NCI-H146 treated with DMSO at 0.1 percent for 48 hours (cell line): Measurements from ENCODE around the gene EXD3.
A peak's percentile ranks its signal among the peaks of the same experiment; 100 is the strongest.

Source experiments
- DNase-seq: peaks from one replicate; lab custom pipeline; 2025; ENCODE audit not compliant: unreplicated experiment; lab: John Stamatoyannopoulos, UW

Gene EXD3

DNA sequence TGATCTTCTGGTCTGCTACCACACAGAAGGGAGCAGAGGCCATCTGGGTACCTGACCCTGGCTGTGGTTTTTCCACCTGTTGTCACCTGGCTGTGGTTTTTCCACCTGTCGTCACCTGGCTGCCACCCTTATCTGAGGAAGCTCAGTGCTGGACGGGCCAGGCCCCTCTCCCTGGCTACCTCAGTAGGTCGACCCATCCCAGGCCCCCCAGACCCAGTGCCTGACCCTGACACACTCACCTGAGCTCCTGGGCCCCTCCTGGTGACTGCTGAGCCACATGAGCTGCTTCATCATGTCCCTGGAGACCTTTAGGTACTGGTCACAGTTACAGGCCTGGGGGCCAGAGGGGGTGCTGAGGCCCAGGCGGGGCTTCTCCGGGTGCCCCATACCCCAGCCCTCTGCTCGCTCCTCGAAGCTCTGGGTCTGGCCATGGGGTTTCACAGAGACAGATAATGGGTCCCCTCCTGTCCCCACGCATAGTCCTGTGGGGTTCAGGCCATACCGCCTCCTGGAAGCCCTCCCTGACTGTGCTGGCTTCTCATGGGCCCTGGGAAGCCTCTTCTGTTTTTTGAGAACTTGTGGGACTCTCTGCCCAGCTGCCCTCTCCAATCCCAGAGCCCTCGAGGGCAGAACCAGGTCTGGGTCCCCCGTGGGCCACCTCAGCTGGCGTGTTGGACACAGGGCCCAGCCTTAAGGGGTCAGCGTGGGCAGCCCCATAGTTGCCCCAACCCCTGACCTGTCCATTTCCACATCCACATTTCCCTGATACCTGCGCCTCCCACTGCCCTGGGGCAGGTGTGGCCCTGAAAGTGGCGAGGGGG, 113.4 kb downstream of the EXD3 start:
- no peak for DNase-seq

DNA sequence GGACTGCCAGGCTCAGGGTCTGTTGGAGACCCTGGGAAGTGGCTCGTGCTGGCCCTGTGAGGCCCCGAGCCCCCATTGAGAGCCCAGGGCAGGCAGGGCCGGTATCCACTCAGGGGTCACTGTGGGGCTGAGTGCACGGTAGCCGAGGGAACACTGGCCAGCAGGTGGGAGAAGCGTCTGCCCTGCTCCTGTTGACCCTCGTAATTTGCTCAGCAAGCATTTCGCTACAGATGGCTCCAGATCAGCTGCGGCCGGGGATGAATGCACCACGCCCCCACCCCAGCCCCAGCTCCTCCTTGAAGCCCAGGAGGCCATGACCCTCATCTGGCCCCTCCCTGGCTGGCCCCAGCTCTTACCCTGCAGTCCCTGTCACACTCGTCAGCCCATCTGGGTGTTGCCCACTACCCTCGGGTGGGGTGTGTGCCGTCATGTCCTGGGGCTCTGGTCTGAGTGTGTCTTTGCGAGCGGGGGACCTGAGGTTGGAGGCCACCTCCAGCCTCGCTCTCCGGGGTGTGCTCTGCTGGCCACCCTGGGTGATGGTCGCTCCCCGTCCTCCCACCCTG, 114.8 kb downstream of the EXD3 start:
- peak; percentile 34 for DNase-seq

DNA sequence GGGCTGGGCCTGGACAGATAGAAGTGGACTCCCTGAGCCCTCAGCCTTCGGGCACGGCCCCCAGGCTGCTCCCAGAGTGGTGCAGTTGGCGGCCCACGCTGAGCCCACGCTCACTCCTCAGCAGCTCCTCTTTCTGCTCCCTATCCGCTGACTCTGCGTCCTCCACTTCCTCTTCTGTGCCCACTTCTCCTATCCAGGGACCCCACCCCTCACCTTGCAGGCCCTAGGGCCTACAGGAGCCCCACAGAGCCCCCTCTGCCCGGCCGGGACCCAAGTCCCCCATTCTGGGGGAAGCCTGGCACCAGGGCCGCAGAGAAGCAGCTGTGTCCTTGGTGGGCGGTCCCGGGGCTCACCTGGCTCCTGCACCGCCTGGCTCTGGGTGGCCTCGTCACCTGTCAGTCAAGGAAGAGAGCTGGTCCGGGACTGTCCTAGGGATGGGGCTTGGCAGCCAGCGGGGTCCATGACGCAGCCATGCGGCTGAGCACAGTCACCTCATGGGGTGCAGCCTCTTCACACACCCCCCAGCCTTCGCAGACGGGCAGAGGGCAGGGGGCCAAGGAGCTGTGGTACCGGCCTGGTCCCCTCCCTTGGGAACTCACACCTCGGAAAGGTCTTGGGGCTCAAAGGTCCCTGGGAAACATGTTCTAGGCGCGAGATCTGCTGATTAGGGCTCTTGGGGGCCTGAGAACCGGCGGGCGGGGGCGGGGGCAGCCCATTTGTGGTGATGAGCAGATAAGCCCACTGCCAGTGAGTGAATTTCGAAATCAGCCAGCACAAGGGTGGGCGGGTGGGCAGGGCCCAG, 115.5 kb downstream of the EXD3 start:
- no peak for DNase-seq

DNA sequence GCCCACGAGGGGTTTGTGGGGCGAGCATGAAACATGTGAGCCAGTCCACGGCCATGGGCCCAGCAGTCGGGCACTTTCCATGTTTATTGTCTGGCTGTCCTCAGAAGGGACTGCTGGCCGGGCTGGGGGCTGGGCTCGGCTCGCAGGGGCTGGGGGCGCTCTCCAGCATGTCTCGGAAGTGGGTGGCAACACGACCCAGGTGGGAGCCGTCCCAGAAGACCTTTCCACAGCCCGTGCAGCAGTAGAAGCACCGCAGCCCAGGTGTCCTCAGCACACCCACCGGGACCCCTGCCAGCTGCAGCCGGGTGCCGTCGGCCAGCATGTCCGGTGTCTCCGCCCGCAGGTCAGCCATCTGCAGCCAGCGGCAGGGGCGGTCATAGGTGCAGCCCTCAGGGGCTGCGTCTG, 116.1 kb downstream of the EXD3 start:
- no peak for DNase-seq

DNA sequence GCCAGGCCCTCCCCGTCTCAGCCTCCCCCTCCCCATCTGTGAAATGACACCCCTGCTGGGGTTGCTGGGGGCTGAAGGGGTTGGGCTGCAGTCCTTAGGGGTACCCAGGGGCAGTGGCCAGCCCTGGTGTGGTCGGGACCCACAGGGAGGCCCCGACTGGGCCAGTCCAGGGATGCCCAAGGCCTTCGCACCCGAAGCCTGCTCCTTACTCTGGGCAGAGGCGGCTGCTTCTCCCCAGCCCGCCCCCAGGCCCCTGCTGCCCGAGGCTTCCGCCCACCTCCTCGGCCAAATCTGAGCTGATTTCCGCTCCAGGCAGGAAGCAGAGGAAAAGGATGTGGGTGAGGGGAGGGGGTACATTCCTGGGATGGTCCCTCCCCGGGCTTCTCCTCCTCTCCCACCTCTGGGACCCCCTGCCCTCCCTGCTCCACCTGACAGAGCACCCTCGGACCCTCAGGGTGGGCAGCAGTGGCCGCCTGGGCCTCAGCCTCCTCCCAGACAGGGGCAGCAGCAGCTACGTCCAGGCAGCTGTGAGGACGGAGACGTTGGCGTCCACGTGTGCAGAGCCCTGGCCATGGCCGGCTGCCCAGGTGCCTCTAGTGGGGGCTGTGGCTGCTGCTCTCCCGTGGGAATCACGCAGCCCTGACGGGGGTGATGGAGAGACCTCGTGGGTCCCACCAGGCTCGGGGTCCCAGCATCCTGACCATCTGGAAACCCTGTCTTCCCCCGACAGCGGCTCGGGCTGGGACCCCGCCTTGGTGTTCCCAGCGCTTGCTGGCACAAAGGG, 116.7 kb downstream of the EXD3 start:
- no peak for DNase-seq

DNA sequence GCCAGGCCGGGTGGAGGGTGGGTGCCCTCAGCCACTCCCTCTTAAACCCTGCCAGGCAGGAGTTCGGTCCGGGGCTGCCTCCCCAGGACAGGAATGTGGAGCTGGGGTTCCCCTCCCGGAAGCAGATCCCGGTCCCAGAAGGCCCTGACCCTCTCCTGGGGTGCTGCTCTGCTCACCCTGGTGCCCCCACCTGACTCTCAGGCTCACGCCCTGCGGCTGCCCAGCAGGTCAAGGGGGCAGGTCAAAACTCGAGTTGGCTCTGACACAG, 117.2 kb downstream of the EXD3 start:
- no peak for DNase-seq

DNA sequence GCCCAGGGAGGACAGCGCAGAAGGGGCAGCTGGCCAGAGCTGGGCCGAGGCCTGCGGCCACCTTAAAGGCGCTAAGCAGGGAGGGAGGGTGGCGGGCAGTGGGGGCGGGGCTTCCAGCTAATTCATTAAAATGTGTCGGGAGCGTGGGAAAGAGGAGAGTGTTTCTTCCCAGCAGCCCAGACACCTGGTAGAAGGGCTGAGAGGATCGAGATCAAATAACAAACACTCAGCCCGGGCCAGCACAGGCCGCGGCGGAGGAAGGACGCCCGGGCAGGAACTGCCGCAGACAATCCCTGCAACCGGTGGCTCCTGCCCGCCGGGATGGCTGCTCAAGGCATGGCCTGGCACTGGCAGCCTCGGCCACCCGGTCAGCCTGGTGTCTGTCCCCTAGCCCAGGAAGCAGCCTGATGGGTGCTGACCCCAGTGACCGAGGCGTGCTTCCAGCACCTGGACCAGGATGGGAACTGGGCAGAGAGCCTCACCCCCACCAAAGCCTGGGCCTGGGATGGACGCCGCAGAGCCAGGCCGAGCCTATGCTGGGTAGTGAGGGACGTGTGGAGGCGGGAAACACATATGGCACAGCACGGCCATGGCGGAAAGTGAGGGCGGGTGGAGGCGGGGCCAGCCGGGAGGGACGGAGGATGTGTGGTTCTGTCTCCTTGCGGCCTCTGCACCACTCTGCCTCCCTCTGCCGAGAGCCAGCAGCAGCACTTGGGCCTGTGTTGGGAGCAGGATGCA, 117.7 kb downstream of the EXD3 start:
- no peak for DNase-seq

DNA sequence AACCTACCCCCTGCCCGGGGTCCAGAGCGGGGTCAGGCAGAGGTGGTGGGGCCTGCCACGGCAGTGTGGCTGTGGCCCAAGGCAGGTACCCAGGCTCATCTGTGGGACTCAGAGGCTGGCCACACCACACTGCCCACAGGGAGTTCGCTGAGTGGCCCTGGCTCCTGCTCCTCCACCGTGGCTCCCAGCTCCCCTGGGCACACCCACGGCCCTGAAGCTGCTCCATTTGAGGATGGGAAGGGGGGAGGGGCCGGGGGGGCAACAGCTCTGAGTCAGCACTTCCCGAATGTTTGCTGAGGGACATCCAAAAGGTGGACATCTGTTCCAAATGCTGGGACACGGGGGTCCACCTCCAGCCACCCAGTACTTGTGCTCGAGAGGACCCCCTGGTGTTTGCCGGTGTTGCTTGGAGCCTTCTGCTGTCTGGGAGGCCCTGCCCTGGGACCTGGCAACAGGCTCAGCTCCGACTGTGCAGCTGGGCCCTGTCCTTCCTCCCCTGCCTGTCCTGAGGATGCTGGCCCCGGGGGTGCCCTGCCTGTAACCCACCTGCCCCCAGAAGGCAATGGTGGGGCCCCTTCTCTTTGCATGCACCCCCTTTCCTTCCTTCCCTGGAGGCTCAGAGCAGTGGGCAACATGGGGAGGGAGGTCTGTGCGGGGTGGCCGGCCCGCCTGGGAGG, 118.4 kb downstream of the EXD3 start:
- no peak for DNase-seq

DNA sequence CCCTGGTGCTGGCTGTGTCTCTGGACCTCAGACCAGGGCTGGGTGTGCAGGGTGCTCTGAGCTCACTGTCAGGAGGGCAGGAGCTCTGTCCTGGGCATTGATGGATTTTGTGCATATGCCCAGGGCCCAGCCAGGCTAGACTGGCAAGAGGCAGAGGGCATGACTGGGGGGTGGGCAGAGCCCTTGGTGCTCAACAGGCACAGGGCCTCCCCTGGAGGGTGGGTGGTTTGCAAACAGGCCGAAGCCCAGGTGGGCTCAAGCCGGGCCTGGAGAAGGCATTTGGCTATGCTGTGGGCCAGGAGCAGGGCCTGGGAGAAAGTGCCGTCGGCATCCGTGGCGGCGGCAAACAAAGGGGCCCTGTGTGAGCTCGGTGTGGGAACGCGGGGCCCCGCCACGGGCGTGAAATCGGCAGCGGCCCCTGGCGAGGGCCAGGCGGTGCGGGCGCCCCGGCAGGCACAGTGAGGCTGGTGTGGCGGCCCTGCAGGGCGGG, 119.0 kb downstream of the EXD3 start:
- DNase-seq, result no peak

DNA sequence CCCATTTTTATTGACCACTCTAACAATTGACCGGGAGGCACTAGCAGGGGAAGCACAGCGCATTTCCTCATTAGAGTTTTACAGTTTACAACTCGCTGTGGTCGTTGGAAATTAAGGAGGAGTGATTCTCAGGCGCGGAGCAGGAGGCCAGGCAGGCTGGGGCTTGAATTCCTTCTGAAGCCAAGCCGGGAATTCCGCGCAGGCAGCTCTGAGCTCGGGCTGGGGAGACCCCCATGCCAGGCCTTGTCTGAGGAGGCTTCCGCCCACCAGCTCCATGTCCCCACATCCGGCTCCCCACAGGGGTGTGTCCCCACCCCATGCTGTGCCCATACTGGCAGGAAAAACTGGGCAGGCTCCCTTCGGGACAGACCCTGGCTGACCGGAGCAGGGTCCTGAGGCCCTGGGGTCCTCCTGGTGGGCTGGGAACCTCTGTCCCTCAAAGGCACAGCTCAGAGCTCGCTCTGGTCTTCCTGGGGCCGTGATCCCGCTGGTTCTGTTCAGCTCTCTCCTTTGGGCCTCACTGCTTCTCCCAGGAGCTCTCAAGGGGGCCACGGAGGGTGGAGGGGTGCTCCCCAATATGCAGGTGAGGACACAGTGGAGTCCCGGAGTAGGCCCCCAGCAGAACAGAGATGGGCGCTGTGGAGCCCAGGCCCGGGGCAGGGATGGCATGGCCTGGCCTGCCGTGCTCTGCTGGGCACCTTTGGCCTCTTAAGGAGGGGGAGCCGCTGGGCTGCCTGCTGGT, 119.6 kb downstream of the EXD3 start:
- no peak for DNase-seq

DNA sequence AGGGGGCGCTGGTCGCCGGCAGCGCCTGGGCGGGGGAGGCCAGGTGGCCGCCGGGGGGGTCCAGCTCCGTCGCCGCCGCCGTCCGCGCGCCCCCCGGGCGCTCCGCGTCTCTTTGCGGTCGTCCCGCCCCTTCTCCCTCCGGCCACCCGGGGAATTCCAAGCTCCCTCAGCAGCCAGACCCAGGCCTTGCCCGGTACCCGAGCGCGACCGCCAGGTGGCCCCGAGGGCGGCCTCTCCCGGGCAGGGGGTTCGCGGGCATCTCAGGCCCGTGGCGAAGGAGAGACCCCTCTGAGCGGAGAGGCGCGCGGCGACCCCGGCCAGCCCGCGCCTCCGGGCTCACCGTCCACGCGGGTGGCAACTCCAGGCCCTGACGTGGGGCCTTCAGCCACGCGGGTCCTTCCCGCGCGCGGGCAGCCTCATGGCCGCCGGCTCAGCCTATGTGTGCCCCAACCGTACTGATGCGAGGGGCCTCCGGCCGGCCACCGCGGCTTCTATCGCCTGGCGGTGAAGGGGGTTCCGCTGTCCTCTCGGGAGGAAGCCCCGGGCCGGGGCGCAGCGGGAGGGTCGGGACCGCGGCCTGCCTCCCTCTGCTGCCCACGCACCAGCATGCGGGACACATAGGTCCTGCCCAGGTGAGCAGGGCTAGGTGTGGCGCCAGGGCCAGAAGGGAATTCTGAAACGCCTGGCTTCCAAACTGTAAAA, 120.4 kb downstream of the EXD3 start:
- DNase-seq, result no peak

DNA sequence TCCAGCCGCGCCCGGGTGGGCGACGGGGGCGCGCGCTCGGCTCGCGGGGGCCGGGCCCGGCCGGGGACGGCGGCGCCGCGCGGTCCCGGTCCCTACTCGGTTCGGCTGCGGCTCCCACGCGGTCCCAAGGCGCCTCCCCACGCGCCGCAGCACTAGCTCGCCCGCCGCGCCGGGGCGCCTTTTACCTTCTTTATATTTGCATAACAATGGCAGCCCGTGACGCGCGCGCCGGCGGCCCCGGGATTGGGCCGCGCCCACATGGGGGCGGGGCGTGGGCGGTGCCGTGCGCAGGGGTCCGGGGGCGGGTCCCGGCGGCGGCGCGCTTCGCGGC, 120.9 kb downstream of the EXD3 start, which contains the start of gene NRARP:
NRARP (minus strand) TSS at position 154 of the 331 bp plus-strand sequence. CDS start 343 bp downstream, outside the sequence.
- DNase-seq, result peak; percentile 72

DNA sequence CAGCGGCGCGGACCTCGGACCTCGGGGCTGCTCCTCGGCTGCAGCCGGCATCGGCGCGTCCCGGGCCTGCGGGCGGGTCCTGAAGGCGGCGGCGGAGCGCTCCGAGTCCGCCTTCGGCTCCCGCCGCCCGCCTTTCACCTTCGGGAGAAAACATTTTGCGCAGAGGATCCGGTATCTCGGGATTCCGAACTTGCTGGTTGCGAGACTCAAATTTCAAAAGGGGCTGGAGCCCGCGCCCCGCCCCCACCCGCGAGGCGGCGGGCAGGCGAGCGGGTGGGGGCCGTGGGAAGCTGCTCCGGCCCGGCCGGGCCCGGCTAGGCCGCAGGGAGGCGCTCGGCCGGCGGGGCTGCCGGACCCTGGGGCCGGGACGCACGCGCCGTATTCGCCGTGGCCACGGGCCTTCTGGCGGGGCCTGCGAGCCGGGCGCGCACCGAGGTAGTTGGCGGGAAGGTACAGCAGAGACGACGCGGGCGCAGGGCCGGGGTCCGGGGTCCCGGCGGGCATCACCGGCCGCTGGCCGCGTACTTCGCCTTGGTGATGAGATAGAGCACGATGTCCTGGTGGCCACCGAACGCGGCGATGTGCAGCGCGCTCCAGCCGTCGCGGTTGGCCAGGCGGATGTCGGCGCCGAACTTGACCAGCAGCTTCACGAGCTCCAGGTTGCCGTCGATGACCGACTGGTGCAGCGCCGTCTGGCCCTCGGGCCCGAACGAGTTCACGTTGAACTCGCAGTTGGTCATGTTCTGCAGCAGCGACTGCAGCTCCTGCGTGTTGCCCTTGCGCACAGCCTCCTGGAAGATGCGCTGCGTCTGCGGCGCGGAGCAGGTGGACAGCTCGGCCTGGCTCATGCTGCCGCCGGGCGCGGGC, 121.6 kb downstream of the EXD3 start:
- DNase-seq, result no peak

DNA sequence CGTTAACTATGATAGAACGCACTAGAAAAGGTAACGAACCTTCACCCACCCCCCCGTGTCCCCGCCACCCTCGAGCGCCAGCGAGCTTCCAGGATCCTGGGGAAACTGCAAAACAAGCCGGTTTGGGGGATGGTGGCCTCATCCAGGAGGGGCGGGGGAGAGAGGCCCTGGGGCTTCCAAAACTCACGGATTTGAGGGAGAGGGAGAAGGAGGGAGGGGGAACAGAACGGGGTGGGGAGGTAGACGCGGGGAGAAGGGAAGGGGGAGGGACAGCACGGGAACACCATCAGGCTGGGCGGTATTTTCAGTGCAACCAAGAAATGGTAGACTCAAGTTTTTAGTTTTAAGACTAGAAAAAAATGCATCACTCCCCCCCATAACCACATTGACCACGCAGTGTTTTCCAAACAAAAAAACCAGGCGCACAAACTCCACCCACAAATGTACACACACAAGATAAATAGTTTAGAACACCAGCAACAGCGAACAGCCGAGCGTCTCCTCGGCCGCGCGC, 122.3 kb downstream of the EXD3 start:
- peak; percentile 13 for DNase-seq

DNA sequence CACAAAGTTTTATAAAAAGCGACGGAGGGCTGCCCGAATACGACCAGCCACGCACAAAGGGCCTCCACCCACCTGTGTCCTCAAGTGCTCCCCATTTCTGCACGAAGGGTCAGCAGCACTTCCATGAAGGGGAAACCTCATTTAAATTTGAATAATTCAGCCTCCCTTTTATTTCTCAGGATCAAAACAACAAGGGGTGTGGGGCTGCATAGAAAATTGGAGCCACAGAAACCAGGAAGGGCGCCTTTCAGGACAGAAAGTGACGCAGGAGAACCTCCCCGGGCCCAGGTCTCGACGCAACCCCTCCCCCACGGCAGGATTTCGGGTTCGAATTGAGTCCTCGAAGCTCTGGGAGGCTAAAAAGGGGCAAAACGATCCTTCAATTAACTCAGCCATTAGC, 123.0 kb downstream of the EXD3 start:
- no peak for DNase-seq

DNA sequence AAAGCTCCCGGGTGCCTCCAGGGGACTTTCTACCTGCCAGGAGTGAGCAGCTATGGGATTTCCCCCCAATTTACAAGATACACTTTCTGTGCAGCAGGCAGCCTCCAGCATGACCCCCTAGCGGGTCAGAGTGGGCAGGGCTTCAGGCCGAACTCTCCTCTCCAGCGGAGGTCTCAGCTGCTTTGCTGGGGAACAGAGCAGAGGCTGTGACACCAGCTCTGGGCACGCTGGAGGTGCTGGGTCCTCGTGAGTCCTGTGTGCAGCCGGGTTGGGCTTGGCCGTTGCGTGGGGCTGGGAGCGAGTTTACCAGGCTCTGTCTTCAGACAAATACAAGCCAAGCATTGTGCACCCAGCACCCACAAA, 123.8 kb downstream of the EXD3 start:
- DNase-seq, result no peak

DNA sequence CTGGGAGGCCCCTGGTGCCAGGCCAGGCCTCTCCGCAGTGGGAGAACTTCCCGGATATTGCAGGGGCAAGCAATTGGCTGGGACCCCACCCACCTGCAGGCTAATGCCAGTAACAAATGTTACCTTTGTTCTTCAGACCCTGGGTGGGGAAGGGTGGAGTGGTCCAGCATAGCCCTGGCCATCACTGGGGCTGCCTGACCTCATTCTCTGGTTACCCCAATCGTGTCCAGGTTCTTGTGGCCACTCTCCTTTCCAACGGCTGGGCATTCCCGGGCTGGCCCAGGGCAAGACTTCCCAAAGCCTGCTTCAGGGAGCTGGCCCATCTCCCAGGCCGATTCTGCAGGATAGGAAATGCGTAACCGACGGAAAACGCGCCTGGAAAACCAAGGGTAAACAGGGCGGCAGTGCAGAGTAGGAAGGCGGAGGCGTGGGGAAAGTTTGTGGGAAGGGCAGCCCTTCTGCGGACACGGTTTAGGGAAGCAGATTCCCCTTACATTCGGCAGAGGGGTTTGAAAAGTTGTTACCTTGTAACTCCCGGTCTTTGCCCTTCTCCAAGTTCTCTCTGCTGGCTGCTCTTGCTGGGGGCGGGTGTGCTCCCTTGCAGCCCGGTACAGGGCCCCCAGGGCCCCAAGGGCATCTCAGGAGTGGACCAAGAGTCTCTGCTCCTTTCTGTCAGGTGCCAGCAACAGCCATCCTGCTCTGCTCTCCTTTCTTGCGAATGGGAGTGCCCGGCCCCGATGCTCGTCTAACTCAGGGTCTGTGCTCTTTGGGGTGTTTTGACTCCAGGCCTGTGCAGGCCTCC, 124.4 kb downstream of the EXD3 start:
- DNase-seq, result no peak
